PC-9 (cell line): ENCODE measurements around the gene USH1G. TPM values are rescaled to one million over a fixed set of nuclear protein-coding genes. Genes with fewer than 3 reads are reported as not detected.
A peak's percentile ranks its signal among the peaks of the same experiment; 100 is the strongest.

ENCODE experiments used
- BruUV-seq: library from RNA; stranded (reverse); fragments of 400-500 nt; replicated peaks from 2 replicates; lab custom pipeline; 2021; lab: Mats Ljungman, UMichigan
- CTCF ChIA-PET: fragments of 300-600 bp; sonication (Branson Sonifier 250); formaldehyde crosslinking; loops from one replicate; lab custom pipeline; 2022; ENCODE audit warnings: antibody characterized with exemption; lab: Charles Lee
- POLR2A ChIA-PET: fragments of 300-600 bp; sonication (Branson Sonifier 250); formaldehyde crosslinking; loops from one replicate; lab custom pipeline; 2022; ENCODE audit warnings: antibody characterized with exemption; ENCODE audit not compliant: unreplicated experiment; lab: Charles Lee
- DNase-seq, 2 experiments: peaks; one replicate each; pipeline versions ENCODE4 v3.0.0 to v3.0.0-alpha.2; 2015 to 2022; ENCODE audit warnings: mixed read lengths in 1 of 2
- H2AFZ ChIP-seq: fragments of 200-600 bp; sonication (generic); 2 replicates; pipeline ENCODE4 v1.8.1; 2017; ENCODE audit warnings: antibody characterized with exemption
- H3F3A ChIP-seq: fragments of 200-600 bp; sonication (generic); 2 replicates; pipeline ENCODE4 v1.8.1; 2017; ENCODE audit warnings: antibody characterized with exemption, mild to moderate bottlenecking, low read depth; ENCODE audit not compliant: insufficient read depth
- H3K27ac ChIP-seq: fragments of 200-600 bp; sonication (generic); 2 replicates; pipeline ENCODE4 v1.6.1; 2016; ENCODE audit warnings: mixed run types
- H3K27me3 ChIP-seq: fragments of 200-600 bp; sonication (generic); 2 replicates; pipeline ENCODE4 v1.6.1; 2016; ENCODE audit warnings: low read depth, mixed run types; ENCODE audit not compliant: insufficient read depth
- H3K36me3 ChIP-seq: fragments of 200-600 bp; sonication (generic); 2 replicates; pipeline ENCODE4 v1.6.1; 2016; ENCODE audit warnings: low read depth, mixed run types
- H3K4me1 ChIP-seq: fragments of 200-600 bp; sonication (generic); replicated peaks from 2 replicates; pipeline ENCODE4 v1.6.1; 2016; ENCODE audit warnings: mixed run types; ENCODE audit not compliant: insufficient read depth
- H3K4me2 ChIP-seq: fragments of 200-600 bp; sonication (generic); 2 replicates; pipeline ENCODE4 v1.6.1; 2017; ENCODE audit warnings: mixed run types
- H3K4me3 ChIP-seq: fragments of 200-600 bp; sonication (generic); 2 replicates; pipeline ENCODE4 v1.6.1; 2016; ENCODE audit warnings: mixed run types
- H3K79me2 ChIP-seq: fragments of 200-600 bp; sonication (generic); 2 replicates; pipeline ENCODE4 v1.6.1; 2017; ENCODE audit warnings: low read depth, mixed run types
- H3K9me2 ChIP-seq: fragments of 200-600 bp; sonication (generic); 2 replicates; pipeline ENCODE4 v1.8.1; 2017; ENCODE audit warnings: mild to moderate bottlenecking; ENCODE audit not compliant: insufficient read depth
- H3K9me3 ChIP-seq: fragments of 200-600 bp; sonication (generic); 2 replicates; pipeline ENCODE4 v1.8.1; 2016; ENCODE audit warnings: low read depth; ENCODE audit not compliant: insufficient read depth
- H4K20me1 ChIP-seq: fragments of 200-600 bp; sonication (generic); 2 replicates; pipeline ENCODE4 v1.8.1; 2017; ENCODE audit not compliant: insufficient read depth
- EZH2 ChIP-seq: fragments of 200-600 bp; sonication (generic); IDR thresholded peaks from 2 replicates; pipeline ENCODE4 v1.8.0; 2017; ENCODE audit warnings: antibody characterized with exemption, low read depth
- intact Hi-C: fragments of 100-400 bp; cut with micrococcal nuclease; formaldehyde crosslinking; loops from one replicate; pipeline ENCODE4 v1.10.0; 2022; ENCODE audit not compliant: unreplicated experiment
- total RNA-seq: library from RNA; stranded (reverse); gene quantifications from 2 replicates; pipeline ENCODE4 v1.2.3, GENCODE V29; 2021
- TF ChIP-seq, protein P1 (sequence below): fragments of 200-600 bp; sonication (generic); conservative IDR thresholded peaks from 2 replicates; pipeline ENCODE4 v1.6.1; 2017; ENCODE audit warnings: mixed run types, antibody characterized with exemption, mild to moderate bottlenecking, moderate library complexity

Gene USH1G
- total RNA-seq, 1 experiment from 2014 or later = 0.22 TPM

DNA sequence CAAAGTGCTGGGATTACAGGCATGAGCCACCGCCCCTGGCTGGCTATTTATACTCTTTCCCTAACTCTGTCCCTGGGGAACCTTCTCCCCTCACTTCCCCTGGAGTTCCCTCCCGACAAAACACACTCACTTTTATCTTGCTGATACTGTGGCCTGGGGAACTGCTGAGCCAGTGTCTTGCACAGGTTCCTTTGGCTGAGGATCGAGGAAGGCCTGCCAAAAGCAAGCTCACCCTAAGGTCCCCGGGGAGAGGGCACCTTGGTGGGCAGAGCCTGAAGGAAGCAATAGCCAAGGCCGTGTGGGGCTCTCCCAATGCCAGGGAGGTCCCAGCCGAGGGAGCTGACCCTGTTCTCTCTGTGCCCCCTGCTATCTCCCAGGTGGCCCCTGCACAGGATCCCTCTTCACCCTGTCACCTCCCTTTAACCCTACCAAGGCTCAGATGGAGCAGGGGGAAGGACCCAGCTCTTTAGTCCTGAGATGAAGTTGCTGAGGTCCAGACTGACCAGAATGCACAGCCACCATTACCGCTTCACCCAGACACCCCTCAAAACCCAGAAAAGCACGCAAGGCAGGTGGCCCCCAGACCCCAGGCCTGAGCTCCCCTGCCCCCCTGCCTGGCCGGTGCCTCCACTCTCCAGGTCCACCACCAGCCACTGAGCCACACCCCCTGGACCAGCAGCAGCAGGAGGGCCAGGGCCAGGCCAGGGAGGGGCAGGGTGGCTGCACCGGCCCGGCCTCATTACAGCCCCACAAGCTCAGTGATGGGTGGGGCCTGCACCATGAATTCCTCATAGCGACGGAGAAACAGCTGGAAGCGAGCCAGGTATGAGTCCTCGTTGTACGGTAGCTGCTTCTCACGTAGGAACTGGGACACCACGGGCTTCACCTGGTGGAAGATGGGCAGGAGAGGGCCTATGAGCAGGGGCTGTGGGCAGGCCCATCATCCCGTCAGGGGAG lies 45.2 kb downstream of the USH1G start:
- H3K9me2 ChIP-seq = no peaks in the 10 kb centered on the region
- ChIA-PET POLR2A (interaction anchor here (0.5 to 1.0 kb wide), 3 partner anchors 102 to 1569 kb away, joined by 3 to 5 read pairs (median 3); partner anchors contain the start of gene NAT9), CTCF (interaction anchor here (0.6 to 0.9 kb wide), 4 partner anchors 16 to 133 kb away, joined by 3 to 14 read pairs (median 7); no protein-coding TSS in a partner anchor)
- H4K20me1 ChIP-seq = no peaks in the 10 kb centered on the region
- H3K4me3 ChIP-seq = no peak overlapping the region
- no peaks in the 10 kb centered on the region for H3K36me3 ChIP-seq
- H3K79me2 ChIP-seq = no peaks in the 10 kb centered on the region
- H3K4me1 ChIP-seq = peaks cover 18% of the 10 kb centered on the region
- no peaks in the 10 kb centered on the region for H3K9me3 ChIP-seq
- H3K4me2 ChIP-seq = peak overlapping the region; percentile 34
- no peaks in the 10 kb centered on the region for H3K27me3 ChIP-seq
- no peak overlapping the region for H3K27ac ChIP-seq
- 0 out of 2 replicates have a peak, but pooled peaks cover 4% of the 10 kb centered on the region for H3F3A ChIP-seq
- intact Hi-C loops = no loop called here
- TF ChIP-seq EZH2 = no peak
- TF ChIP-seq, protein P1, sequence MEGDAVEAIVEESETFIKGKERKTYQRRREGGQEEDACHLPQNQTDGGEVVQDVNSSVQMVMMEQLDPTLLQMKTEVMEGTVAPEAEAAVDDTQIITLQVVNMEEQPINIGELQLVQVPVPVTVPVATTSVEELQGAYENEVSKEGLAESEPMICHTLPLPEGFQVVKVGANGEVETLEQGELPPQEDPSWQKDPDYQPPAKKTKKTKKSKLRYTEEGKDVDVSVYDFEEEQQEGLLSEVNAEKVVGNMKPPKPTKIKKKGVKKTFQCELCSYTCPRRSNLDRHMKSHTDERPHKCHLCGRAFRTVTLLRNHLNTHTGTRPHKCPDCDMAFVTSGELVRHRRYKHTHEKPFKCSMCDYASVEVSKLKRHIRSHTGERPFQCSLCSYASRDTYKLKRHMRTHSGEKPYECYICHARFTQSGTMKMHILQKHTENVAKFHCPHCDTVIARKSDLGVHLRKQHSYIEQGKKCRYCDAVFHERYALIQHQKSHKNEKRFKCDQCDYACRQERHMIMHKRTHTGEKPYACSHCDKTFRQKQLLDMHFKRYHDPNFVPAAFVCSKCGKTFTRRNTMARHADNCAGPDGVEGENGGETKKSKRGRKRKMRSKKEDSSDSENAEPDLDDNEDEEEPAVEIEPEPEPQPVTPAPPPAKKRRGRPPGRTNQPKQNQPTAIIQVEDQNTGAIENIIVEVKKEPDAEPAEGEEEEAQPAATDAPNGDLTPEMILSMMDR = no peak
- no TSS peak for BruUV-seq
- DNase-seq = peak; percentile 79 to 88
- no peak overlapping the region for H2AFZ ChIP-seq

GRCh38 chr17:74875977-74876593 lies 47.0 kb downstream of the USH1G start:
- POLR2A ChIA-PET = no interaction called here
- no TSS peak for BruUV-seq
- CTCF ChIA-PET = no interaction called here

More at GRCh38 chr17:74875977-74876593, 47.0 kb downstream of the USH1G start:
- H3K4me2 ChIP-seq = no peak overlapping the region
- intact Hi-C loops = no loop called here
- H3K4me1 ChIP-seq = peaks cover 26% of the 10 kb centered on the region
- no peaks in the 10 kb centered on the region for H3K79me2 ChIP-seq
- no peak overlapping the region for H3K27ac ChIP-seq
- H2AFZ ChIP-seq = no peak overlapping the region
- no peaks in the 10 kb centered on the region for H3K9me3 ChIP-seq
- DNase-seq = no peak
- no peaks in the 10 kb centered on the region for H3K9me2 ChIP-seq
- H3K4me3 ChIP-seq = no peak overlapping the region
- no peaks in the 10 kb centered on the region for H4K20me1 ChIP-seq
- H3K27me3 ChIP-seq = no peaks in the 10 kb centered on the region
- H3K36me3 ChIP-seq = no peaks in the 10 kb centered on the region
- 0 out of 2 replicates have a peak, but pooled peaks cover 4% of the 10 kb centered on the region for H3F3A ChIP-seq
- TF ChIP-seq, protein P1 = no peak
- TF ChIP-seq EZH2 = no peak
